D721Med (cell line): ENCODE measurements around the gene SEMA5B.

Experiments
- DNase-seq: peaks from one replicate; pipeline ENCODE4 v3.0.0; 2011; ENCODE audit warnings: low spot score; ENCODE audit not compliant: insufficient read length
- FAIRE-seq: peaks from 2 replicates; lab custom pipeline; 2011; peaks lifted over from hg19 to GRCh38; lab: Jason Lieb, UNC
- CTCF ChIP-seq: IDR thresholded peaks from 2 replicates; pipeline ENCODE4 v1.5.1; 2012; ENCODE audit warnings: mild to moderate bottlenecking, control low read depth; ENCODE audit not compliant: insufficient read depth; ENCODE audit errors: missing control alignments

SEMA5B gene

GRCh38 chr3:122890720-122891220 lies 136.8 kb downstream of the SEMA5B start:
- FAIRE-seq (no peak), DNase-seq (no peak)
- TF ChIP-seq CTCF, result no peak

- DNase-seq (no peak), FAIRE-seq (no peak)
- no peak for TF ChIP-seq CTCF
Observed at GRCh38 chr3:122890077-122890719, 137.4 kb downstream of the SEMA5B start.

- DNase-seq, result no peak
- no peak for FAIRE-seq
- TF ChIP-seq CTCF, result no peak
Observed at GRCh38 chr3:122886946-122887345, 140.6 kb downstream of the SEMA5B start.

- no peak for TF ChIP-seq CTCF
- DNase-seq, result no peak
- FAIRE-seq, result no peak
Observed at GRCh38 chr3:122886251-122886650, 141.3 kb downstream of the SEMA5B start.

- FAIRE-seq (peak; percentile 87), DNase-seq (no peak)
- no peak for TF ChIP-seq CTCF
Observed at GRCh38 chr3:122882361-122882947, 145.1 kb downstream of the SEMA5B start.

GRCh38 chr3:122880624-122881023 lies 146.9 kb downstream of the SEMA5B start:
- no peak for TF ChIP-seq CTCF
- FAIRE-seq (no peak), DNase-seq (no peak)

GRCh38 chr3:122880173-122880572 lies 147.4 kb downstream of the SEMA5B start:
- DNase-seq (no peak), FAIRE-seq (peak; percentile 25)
- no peak for TF ChIP-seq CTCF
